GM12892 (cell line): Measurements from ENCODE around the gene FGF11.
"Not testable (repeated sequence)": the region's sequence is repeated elsewhere in the genome, so short reads cannot be mapped to it uniquely, and the experiment has no call there.

Experiments
- POLR2A ChIP-seq: IDR thresholded peaks from 2 replicates; pipeline ENCODE4 v1.6.1; 2011; ENCODE audit warnings: low read depth, low read length, control low read depth
- POLR2AphosphoS5 ChIP-seq: IDR thresholded peaks from 2 replicates; pipeline ENCODE4 v1.6.1; 2011; ENCODE audit warnings: low read depth, low read length, control low read depth

GRCh38 chr17:7481842-7482741 lies 42.8 kb downstream of the FGF11 start:
- TF ChIP-seq POLR2AphosphoS5, POLR2A: not testable (repeated sequence)
